Activated naive CD4-positive, alpha-beta T cell treated with anti-CD3 and anti-CD28 coated beads for 36 hours (primary cell): ENCODE measurements around the gene ENPP3. TPM values are rescaled to one million over a fixed set of nuclear protein-coding genes. Genes with fewer than 3 reads are reported as not detected.

Experiments used
- CTCF ChIA-PET: fragments of 350-600 bp; sonication (Branson Sonifier 250); formaldehyde crosslinking; loops from one replicate; lab custom pipeline; 2021; ENCODE audit warnings: antibody characterized with exemption; lab: Charles Lee
- DNase-seq: peaks from one replicate; pipeline ENCODE4 v3.0.0-alpha.2; 2020
- H3K27ac Mint-ChIP-seq: one replicate; pipeline ENCODE4 v1.8.0; 2021; ENCODE audit warnings: mild to moderate bottlenecking, mixed read lengths
- H3K27me3 Mint-ChIP-seq: one replicate; pipeline ENCODE4 v1.8.0; 2021; ENCODE audit warnings: low read depth, mixed read lengths
- H3K36me3 Mint-ChIP-seq: one replicate; pipeline ENCODE4 v1.8.0; 2021; ENCODE audit warnings: low read depth, mixed read lengths
- H3K4me1 Mint-ChIP-seq: one replicate; pipeline ENCODE4 v1.8.0; 2021; ENCODE audit warnings: low read depth, mixed read lengths
- H3K4me3 Mint-ChIP-seq: one replicate; pipeline ENCODE4 v1.8.0; 2021; ENCODE audit warnings: mild to moderate bottlenecking, moderate library complexity, mixed read lengths
- H3K9me3 Mint-ChIP-seq: one replicate; pipeline ENCODE4 v1.8.0; 2021; ENCODE audit warnings: mixed read lengths
- intact Hi-C: fragments of 100-400 bp; cut with micrococcal nuclease; formaldehyde crosslinking; loops from one replicate; pipeline ENCODE4 v1.15.1; 2023
- total RNA-seq, 2 experiments: library from RNA; stranded (reverse); gene quantifications; one replicate each; pipeline ENCODE4 v1.2.3, GENCODE V29; 2021

Gene ENPP3
- total RNA-seq, 2 experiments from 2014 or later = 0.96 to 1.2 TPM

DNA sequence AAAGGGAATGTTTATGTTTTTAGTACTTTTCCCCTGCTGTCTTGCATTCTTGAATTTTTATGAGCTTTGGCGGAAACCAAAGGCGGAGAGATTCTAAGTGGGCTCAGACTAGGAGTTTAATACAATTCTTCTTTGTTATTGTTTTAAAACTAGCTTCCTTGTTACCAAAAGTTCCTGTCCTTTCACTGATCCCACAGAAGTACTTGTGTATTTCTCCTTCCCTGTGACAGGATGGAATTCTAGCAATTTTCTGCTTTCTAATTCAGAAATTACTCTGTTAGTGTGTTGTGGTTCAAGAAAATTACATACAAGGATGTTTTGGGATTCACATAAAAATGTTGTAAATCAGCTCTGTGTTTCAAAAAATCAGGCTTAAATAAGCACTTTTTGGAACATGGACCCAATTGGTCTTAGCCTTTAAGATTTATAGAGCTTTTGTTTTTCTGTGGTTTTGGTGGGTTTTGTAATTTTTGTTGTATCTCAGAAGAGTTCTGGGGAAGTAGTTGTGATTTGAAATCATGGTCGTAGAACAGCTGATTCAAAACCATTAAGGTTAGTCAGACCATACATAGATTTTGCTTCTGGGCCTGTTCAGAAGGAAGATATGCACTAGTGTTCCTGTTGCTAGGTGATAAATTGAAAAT is 91.3 kb downstream of the ENPP3 start:
- H3K36me3 Mint-ChIP-seq = no peaks in the 10 kb centered on the region
- no peak overlapping the region for H3K27ac Mint-ChIP-seq
- no peaks in the 10 kb centered on the region for H3K9me3 Mint-ChIP-seq
- H3K4me1 Mint-ChIP-seq = no peaks in the 10 kb centered on the region
- intact Hi-C loops = no loop called here
- peaks cover 1% of the 10 kb centered on the region for H3K27me3 Mint-ChIP-seq
- no peak for DNase-seq
- CTCF ChIA-PET = interaction anchor here (1.6 kb wide), 1 partner anchor 181 kb away, joined by 3 read pairs; no protein-coding TSS in a partner anchor
- no peak overlapping the region for H3K4me3 Mint-ChIP-seq

DNA sequence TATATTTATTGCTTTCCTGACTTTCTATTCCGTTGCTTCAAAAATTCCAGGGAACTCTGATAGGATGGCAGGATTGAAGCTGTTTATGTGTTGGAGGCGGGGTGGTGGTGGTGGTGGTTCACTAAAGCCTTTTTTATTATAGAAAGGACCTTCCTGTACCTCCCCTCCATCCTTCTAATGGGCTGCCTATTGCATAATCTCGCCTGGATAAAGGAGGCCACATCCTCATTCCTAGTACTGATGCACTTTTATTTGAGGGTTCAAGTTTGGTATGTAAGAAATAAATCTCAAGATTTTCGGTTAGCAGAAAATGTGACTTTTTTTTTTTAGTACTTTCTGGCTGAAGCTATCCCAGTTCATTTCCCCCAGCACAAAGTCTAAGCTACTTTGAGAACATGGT is 92.4 kb downstream of the ENPP3 start:
- Mint-ChIP-seq H3K27ac (no peak overlapping the region), H3K4me1 (no peaks in the 10 kb centered on the region), H3K36me3 (no peaks in the 10 kb centered on the region), H3K4me3 (no peak overlapping the region), H3K27me3 (peaks cover 1% of the 10 kb centered on the region), H3K9me3 (no peaks in the 10 kb centered on the region)
- CTCF ChIA-PET = interaction anchor here (1.3 kb wide), 1 partner anchor 10 kb away, joined by 4 read pairs; no protein-coding TSS in a partner anchor
- no peak for DNase-seq
- intact Hi-C loops = no loop called here

DNA sequence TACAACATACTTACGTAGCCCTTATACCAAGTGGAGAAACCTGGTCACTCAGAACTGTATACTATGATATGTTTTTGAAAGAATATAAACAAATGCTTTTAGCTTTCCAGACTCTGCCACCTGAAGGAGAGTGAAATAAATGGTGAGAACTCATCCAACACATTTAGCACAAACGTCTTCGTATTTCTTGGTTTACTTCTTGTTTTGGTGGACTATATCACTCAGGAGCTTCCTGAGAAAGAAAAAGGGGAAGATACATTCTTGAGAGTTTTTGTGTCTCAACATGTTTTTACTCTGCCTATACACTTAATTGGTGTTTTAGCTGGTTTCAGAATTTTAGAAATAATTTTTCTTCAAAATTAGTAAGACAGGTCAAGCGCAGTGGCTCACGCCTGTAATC is 93.2 kb downstream of the ENPP3 start:
- DNase-seq = no peak
- no peaks in the 10 kb centered on the region for H3K36me3 Mint-ChIP-seq
- CTCF ChIA-PET = interaction anchor here (0.6 to 1.3 kb wide), 2 partner anchors 10 to 226 kb away, joined by 3 to 4 read pairs; no protein-coding TSS in a partner anchor
- intact Hi-C loops = no loop called here
- H3K27me3 Mint-ChIP-seq = peaks cover 1% of the 10 kb centered on the region
- H3K9me3 Mint-ChIP-seq = no peaks in the 10 kb centered on the region
- H3K27ac Mint-ChIP-seq = no peak overlapping the region
- no peaks in the 10 kb centered on the region for H3K4me1 Mint-ChIP-seq
- no peak overlapping the region for H3K4me3 Mint-ChIP-seq

GRCh38 chr6:131731224-131731623 is 94.1 kb downstream of the ENPP3 start:
- Mint-ChIP-seq H3K27ac (no peak overlapping the region), H3K9me3 (no peaks in the 10 kb centered on the region), H3K36me3 (no peaks in the 10 kb centered on the region), H3K27me3 (peaks cover 1% of the 10 kb centered on the region), H3K4me1 (no peaks in the 10 kb centered on the region), H3K4me3 (no peak overlapping the region)
- intact Hi-C loops = no loop called here
- no peak for DNase-seq
- CTCF ChIA-PET = no interaction called here

DNA sequence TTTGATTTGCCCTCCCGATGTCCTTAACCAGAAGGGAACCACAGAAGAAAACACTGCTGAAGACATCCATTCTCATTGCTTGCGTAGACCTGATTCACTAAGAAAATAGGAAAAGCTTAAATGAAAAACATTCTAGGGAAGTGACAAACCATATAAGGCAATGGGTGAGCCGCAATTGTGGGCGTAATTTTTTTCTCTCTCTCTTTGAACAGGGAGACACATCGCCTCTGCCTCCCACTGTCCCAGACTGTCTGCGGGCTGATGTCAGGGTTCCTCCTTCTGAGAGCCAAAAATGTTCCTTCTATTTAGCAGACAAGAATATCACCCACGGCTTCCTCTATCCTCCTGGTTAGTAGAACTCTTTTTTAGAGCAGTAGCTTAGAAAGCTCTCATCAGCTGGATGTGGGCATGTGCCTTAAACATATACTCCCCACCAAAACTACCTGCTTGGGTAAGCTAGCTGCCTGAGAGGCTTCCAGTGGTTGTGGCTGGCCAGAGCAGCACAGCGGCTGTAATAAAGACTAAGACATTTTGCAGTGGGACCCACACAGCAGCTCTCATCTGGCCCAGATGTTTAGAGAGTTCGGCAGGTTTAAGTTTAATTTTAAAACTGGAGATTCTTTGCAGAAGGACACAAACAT is 96.4 kb downstream of the ENPP3 start:
- no peaks in the 10 kb centered on the region for H3K36me3 Mint-ChIP-seq
- no peak overlapping the region for H3K27ac Mint-ChIP-seq
- H3K4me3 Mint-ChIP-seq = no peak overlapping the region
- CTCF ChIA-PET = interaction anchor here (0.7 kb wide), 1 partner anchor 467 kb away, joined by 3 read pairs; no protein-coding TSS in a partner anchor
- DNase-seq = no peak
- H3K27me3 Mint-ChIP-seq = peaks cover 1% of the 10 kb centered on the region
- H3K4me1 Mint-ChIP-seq = no peaks in the 10 kb centered on the region
- no peaks in the 10 kb centered on the region for H3K9me3 Mint-ChIP-seq
- intact Hi-C loops = no loop called here

GRCh38 chr6:131736003-131736596 is 99.0 kb downstream of the ENPP3 start:
- no peak for DNase-seq
- H3K27ac Mint-ChIP-seq = no peak overlapping the region
- H3K4me3 Mint-ChIP-seq = no peak overlapping the region
- CTCF ChIA-PET = no interaction called here
- no peaks in the 10 kb centered on the region for H3K9me3 Mint-ChIP-seq
- H3K27me3 Mint-ChIP-seq = no peaks in the 10 kb centered on the region
- no peaks in the 10 kb centered on the region for H3K36me3 Mint-ChIP-seq
- H3K4me1 Mint-ChIP-seq = no peaks in the 10 kb centered on the region
- intact Hi-C loops = no loop called here

DNA sequence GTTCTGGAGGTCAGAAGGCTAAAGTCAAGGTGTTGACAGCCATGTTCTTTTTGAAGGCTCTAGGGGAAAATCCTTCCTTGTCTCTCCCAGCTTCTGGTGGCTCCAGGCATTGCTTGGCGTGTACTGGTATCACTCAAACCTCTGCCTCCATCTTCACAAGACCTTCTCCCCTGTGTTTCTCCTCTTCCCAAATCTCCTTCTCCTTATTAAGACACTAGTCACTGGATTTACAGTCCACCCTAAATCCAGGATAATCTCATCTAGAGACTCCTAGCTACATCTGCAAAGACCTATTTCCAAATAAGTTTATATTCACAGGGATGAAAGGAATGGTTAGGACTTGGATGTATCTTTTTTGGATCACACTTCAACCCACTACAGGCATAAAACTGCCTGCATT is 99.7 kb downstream of the ENPP3 start:
- CTCF ChIA-PET = no interaction called here
- no peaks in the 10 kb centered on the region for H3K36me3 Mint-ChIP-seq
- no peaks in the 10 kb centered on the region for H3K4me1 Mint-ChIP-seq
- H3K27me3 Mint-ChIP-seq = no peaks in the 10 kb centered on the region
- intact Hi-C loops = no loop called here
- no peaks in the 10 kb centered on the region for H3K9me3 Mint-ChIP-seq
- DNase-seq = no peak
- H3K27ac Mint-ChIP-seq = no peak overlapping the region
- H3K4me3 Mint-ChIP-seq = no peak overlapping the region

DNA sequence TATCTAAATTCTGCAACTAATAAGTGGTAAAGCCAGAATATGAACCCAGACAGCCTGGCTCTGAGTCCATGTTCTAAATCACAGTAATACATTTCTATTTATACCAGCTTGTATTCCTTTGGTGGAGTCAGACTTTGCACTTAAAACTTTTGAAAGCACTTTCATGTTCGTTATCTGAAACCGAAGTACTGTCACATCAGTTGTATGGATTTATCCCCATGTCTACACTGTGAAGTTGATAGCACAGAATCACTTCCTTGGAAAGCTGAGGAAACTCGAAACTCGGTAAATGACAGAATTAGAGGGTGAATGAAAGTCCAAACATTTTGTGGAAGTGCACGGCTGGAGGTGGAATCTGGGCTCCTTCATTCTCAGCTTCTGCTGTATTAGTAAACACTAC is 102.0 kb downstream of the ENPP3 start:
- intact Hi-C loops = no loop called here
- no peaks in the 10 kb centered on the region for H3K4me1 Mint-ChIP-seq
- H3K4me3 Mint-ChIP-seq = no peak overlapping the region
- H3K9me3 Mint-ChIP-seq = no peaks in the 10 kb centered on the region
- H3K27me3 Mint-ChIP-seq = no peaks in the 10 kb centered on the region
- H3K36me3 Mint-ChIP-seq = no peaks in the 10 kb centered on the region
- CTCF ChIA-PET = interaction anchor here (1.4 kb wide), 1 partner anchor 10 kb away, joined by 4 read pairs; no protein-coding TSS in a partner anchor
- DNase-seq = no peak
- H3K27ac Mint-ChIP-seq = no peak overlapping the region

GRCh38 chr6:131740161-131740560 is 103.1 kb downstream of the ENPP3 start:
- H3K4me1 Mint-ChIP-seq = no peaks in the 10 kb centered on the region
- H3K27me3 Mint-ChIP-seq = no peaks in the 10 kb centered on the region
- intact Hi-C loops = no loop called here
- CTCF ChIA-PET = interaction anchor here (0.5 to 1.4 kb wide), 3 partner anchors 11 to 444 kb away, joined by 3 to 4 read pairs (median 3); no protein-coding TSS in a partner anchor
- DNase-seq = no peak
- no peak overlapping the region for H3K4me3 Mint-ChIP-seq
- no peaks in the 10 kb centered on the region for H3K9me3 Mint-ChIP-seq
- H3K27ac Mint-ChIP-seq = no peak overlapping the region
- no peaks in the 10 kb centered on the region for H3K36me3 Mint-ChIP-seq

- no peak overlapping the region for H3K4me3 Mint-ChIP-seq
- intact Hi-C loops = no loop called here
- no peak for DNase-seq
- H3K36me3 Mint-ChIP-seq = no peaks in the 10 kb centered on the region
- H3K4me1 Mint-ChIP-seq = no peaks in the 10 kb centered on the region
- no peak overlapping the region for H3K27ac Mint-ChIP-seq
- CTCF ChIA-PET = no interaction called here
- H3K9me3 Mint-ChIP-seq = no peaks in the 10 kb centered on the region
- no peaks in the 10 kb centered on the region for H3K27me3 Mint-ChIP-seq
Observed at GRCh38 chr6:131741688-131742393, 104.7 kb downstream of the ENPP3 start.

GRCh38 chr6:131744432-131745287 is 107.6 kb downstream of the ENPP3 start:
- Mint-ChIP-seq H3K36me3 (no peaks in the 10 kb centered on the region), H3K9me3 (no peaks in the 10 kb centered on the region), H3K27ac (no peak overlapping the region), H3K4me1 (no peaks in the 10 kb centered on the region), H3K27me3 (no peaks in the 10 kb centered on the region), H3K4me3 (no peak overlapping the region)
- CTCF ChIA-PET = no interaction called here
- intact Hi-C loops = no loop called here
- no peak for DNase-seq
